ENCODE results near the gene PRKAR1B.

DNA sequence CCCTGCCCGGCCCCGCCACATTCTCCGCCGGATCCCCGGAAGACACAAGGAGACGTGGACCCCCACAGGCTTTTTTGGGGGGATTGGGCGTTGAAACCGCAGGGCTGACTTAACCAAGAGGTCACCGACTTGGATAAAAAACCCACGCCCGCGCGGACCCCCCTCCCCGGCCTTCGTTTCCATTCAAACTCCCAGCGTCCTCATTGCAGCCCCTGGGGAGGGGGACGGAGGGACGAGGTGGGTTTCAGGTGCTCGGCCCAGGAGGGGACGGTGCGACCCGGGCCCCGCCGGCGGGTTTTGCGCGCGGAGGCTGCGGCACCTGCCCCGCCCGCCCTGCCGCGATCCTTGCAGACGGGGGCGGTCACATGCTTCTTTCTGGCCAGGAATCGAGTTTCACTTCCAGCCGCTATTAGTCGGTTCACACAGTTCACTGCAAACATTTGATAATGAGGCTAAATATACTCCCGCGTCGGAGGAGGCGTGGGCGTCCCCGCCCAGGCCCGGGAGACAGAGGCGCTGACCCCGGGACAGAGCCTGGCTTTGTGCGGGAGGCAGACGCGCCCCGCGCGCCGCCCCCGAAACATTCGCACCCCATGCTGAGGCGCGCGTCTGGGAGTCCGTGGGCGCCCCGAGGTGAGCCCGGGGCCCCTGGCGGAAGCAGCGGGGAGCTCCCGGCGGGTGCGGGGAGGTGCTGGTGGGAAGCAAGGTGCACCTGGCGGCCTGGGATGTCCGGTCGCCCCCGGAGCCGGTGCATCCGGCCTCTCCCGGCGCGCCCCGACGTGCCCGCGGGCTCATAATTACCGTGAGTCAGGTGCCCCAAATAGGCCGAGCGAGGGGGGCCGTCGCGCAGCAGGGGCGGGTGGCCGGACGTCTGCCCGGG lies 204.8 kb downstream of the PRKAR1B start:
- TF ChIP-seq, protein P1, sequence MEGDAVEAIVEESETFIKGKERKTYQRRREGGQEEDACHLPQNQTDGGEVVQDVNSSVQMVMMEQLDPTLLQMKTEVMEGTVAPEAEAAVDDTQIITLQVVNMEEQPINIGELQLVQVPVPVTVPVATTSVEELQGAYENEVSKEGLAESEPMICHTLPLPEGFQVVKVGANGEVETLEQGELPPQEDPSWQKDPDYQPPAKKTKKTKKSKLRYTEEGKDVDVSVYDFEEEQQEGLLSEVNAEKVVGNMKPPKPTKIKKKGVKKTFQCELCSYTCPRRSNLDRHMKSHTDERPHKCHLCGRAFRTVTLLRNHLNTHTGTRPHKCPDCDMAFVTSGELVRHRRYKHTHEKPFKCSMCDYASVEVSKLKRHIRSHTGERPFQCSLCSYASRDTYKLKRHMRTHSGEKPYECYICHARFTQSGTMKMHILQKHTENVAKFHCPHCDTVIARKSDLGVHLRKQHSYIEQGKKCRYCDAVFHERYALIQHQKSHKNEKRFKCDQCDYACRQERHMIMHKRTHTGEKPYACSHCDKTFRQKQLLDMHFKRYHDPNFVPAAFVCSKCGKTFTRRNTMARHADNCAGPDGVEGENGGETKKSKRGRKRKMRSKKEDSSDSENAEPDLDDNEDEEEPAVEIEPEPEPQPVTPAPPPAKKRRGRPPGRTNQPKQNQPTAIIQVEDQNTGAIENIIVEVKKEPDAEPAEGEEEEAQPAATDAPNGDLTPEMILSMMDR (IDR thresholded peaks at IDR 0.05), result no peak
- TF ChIP-seq POLR2A (IDR thresholded peaks at IDR 0.05), result no peak

All from thyroid gland (tissue), 4 donors.